HG03457 (cell line): ENCODE measurements around the gene NPEPPS.

Experiments used
- ATAC-seq: cut with Tn5 transposase; IDR thresholded peaks from one replicate; pipeline ENCODE4 v1.9.1; 2021; ENCODE audit warnings: moderate number of reproducible peaks; ENCODE audit not compliant: unreplicated experiment

The NPEPPS gene

GRCh38 chr17:47663912-47664623 is 133.2 kb downstream of the NPEPPS start:
- ATAC-seq = no peak

GRCh38 chr17:47664624-47664941 is 133.7 kb downstream of the NPEPPS start:
- no peak for ATAC-seq

DNA sequence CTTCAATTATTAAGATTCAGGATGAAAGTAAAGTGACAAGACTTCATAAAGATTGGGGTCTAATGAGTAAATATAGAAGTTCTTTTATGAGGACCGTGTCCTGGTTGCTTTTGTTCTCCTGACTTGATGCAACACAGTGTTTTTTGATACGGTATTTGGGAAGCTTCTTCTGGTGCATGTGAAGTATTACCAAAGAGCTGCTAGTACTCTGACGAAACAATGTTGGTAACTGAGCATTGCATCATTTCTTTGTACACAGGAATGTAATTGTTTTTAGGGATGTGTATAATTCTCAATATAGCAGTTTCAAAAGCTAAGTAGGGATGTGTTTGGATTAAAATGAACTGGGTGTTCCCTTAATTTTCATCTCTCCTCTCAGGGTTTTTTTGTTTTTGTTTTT is 134.7 kb downstream of the NPEPPS start:
- ATAC-seq = no peak

- ATAC-seq = no peak
Measured at GRCh38 chr17:47669081-47669480, 138.2 kb downstream of the NPEPPS start.

- ATAC-seq = no peak
Measured at GRCh38 chr17:47670064-47670463, 139.2 kb downstream of the NPEPPS start.
